CD14-positive monocyte (primary cell): ENCODE measurements around the gene ZNF700. TPM values are rescaled to one million over a fixed set of nuclear protein-coding genes. Genes with fewer than 3 reads are reported as not detected.
A peak's percentile ranks its signal among the peaks of the same experiment; 100 is the strongest.
"Not testable (repeated sequence)": the region's sequence is repeated elsewhere in the genome, so short reads cannot be mapped to it uniquely, and the experiment has no call there.

Source experiments
- DNase-seq, 3 donors: peaks; one replicate each; pipeline ENCODE4 v3.0.0-alpha.2; 2011 to 2022
- H2AFZ ChIP-seq: 2 replicates; pipeline ENCODE4 v1.6.0; 2012; ENCODE audit warnings: mild to moderate bottlenecking, low read depth, low read length, inconsistent platforms; ENCODE audit not compliant: insufficient read depth, poor library complexity, severe bottlenecking
- H3K27ac ChIP-seq, 2 donors: 1 replicate in 1 of 2; 2 replicates in 1 of 2; pipeline ENCODE4 v1.5.1; 2012 to 2013; ENCODE audit warnings: low read length in 2 of 2, control low read depth in 1 of 2, inconsistent platforms in 1 of 2, low read depth in 1 of 2, mild to moderate bottlenecking in 1 of 2
- H3K27me3 ChIP-seq, 2 donors: one replicate each; pipeline versions ENCODE4 v1.6.0 to v1.6.1; 2011 to 2013; ENCODE audit warnings: low read length in 2 of 2; ENCODE audit not compliant: control insufficient read depth in 2 of 2, insufficient read depth in 2 of 2
- H3K36me3 ChIP-seq, 2 donors: replicated peaks in 1 of 2; 1 replicate in 1 of 2; 2 replicates in 1 of 2; pipeline versions ENCODE4 v1.5.1 to v1.6.1; 2012 to 2013; ENCODE audit warnings: low read length in 2 of 2, control low read depth in 1 of 2, inconsistent platforms in 1 of 2, mild to moderate bottlenecking in 1 of 2; ENCODE audit not compliant: insufficient read depth in 2 of 2, control insufficient read depth in 1 of 2
- H3K4me1 ChIP-seq, 2 donors: 1 replicate in 1 of 2; 2 replicates in 1 of 2; pipeline versions ENCODE4 v1.5.1 to v1.6.1; 2012 to 2013; ENCODE audit warnings: low read length in 2 of 2, control low read depth in 1 of 2, inconsistent platforms in 1 of 2, mild to moderate bottlenecking in 1 of 2, moderate library complexity in 1 of 2; ENCODE audit not compliant: insufficient read depth in 2 of 2, control insufficient read depth in 1 of 2
- H3K4me2 ChIP-seq: replicated peaks from 2 replicates; pipeline ENCODE3; 2012; ENCODE audit warnings: low read length, moderate library complexity, mild to moderate bottlenecking; ENCODE audit not compliant: poor library complexity, severe bottlenecking; ENCODE audit errors: extremely low read depth
- H3K4me3 ChIP-seq, 3 experiments: fragments of 200-600 bp in 1 of 3; sonication (generic) in 1 of 3; replicated peaks in 1 of 3; 1 replicate in 2 of 3; 2 replicates in 1 of 3; pipeline ENCODE4 v1.5.1; 2011 to 2013; ENCODE audit warnings: low read length in 3 of 3, mild to moderate bottlenecking in 3 of 3, control low read depth in 2 of 3, low read depth in 2 of 3, inconsistent platforms in 1 of 3, moderate library complexity in 1 of 3
- H3K79me2 ChIP-seq: 2 replicates; pipeline ENCODE4 v1.6.0; 2012; ENCODE audit warnings: mild to moderate bottlenecking, control low read depth, inconsistent platforms, low read length, moderate library complexity; ENCODE audit not compliant: insufficient read depth
- H3K9ac ChIP-seq: 2 replicates; pipeline ENCODE4 v1.6.0; 2017; ENCODE audit warnings: low read length, mild to moderate bottlenecking; ENCODE audit not compliant: insufficient read depth, poor library complexity, severe bottlenecking
- H3K9me3 ChIP-seq, 2 donors: replicated peaks in 1 of 2; 1 replicate in 1 of 2; 2 replicates in 1 of 2; pipeline versions ENCODE4 v1.5.1 to v1.6.1; 2012 to 2013; ENCODE audit warnings: low read length in 2 of 2, control low read depth in 1 of 2; ENCODE audit not compliant: control insufficient read depth in 1 of 2, insufficient read depth in 1 of 2
- H4K20me1 ChIP-seq: 2 replicates; pipeline ENCODE4 v1.6.0; 2012; ENCODE audit warnings: mild to moderate bottlenecking, low read length, control low read depth, moderate library complexity; ENCODE audit not compliant: insufficient read depth
- H3K27ac Mint-ChIP-seq, 7 donors: one replicate each; pipeline ENCODE4 v1.8.0; 2020; ENCODE audit warnings: mild to moderate bottlenecking in 7 of 7, mixed read lengths in 7 of 7, moderate library complexity in 6 of 7, inconsistent platforms in 2 of 7
- H3K27me3 Mint-ChIP-seq, 3 donors: one replicate each; pipeline ENCODE4 v1.8.0; 2021 to 2022; ENCODE audit warnings: low read depth in 3 of 3, mild to moderate bottlenecking in 3 of 3, mixed read lengths in 3 of 3, moderate library complexity in 3 of 3, inconsistent platforms in 1 of 3
- H3K36me3 Mint-ChIP-seq, 2 donors: one replicate each; pipeline ENCODE4 v1.8.0; 2020; ENCODE audit warnings: mixed read lengths in 2 of 2, inconsistent platforms in 1 of 2, mild to moderate bottlenecking in 1 of 2
- H3K4me1 Mint-ChIP-seq: one replicate; pipeline ENCODE4 v1.8.0; 2020; ENCODE audit warnings: mild to moderate bottlenecking, mixed read lengths
- H3K4me3 Mint-ChIP-seq, 2 donors: one replicate each; pipeline ENCODE4 v1.8.0; 2020; ENCODE audit warnings: mild to moderate bottlenecking in 2 of 2, mixed read lengths in 2 of 2, moderate library complexity in 1 of 2
- H3K9me3 Mint-ChIP-seq, 7 donors: one replicate each; pipeline ENCODE4 v1.8.0; 2020 to 2022; ENCODE audit warnings: mixed read lengths in 7 of 7, mild to moderate bottlenecking in 6 of 7, moderate library complexity in 6 of 7, inconsistent platforms in 2 of 7
- CTCF ChIP-seq: fragments of 200-600 bp; IDR thresholded peaks from one replicate; pipeline ENCODE4 v1.8.0; 2022; ENCODE audit warnings: antibody characterized with exemption, mild to moderate bottlenecking
- WGBS: methylation state at CpG from one replicate; pipeline ENCODE4 v1.1.5; 2013; ENCODE audit warnings: missing lambda C conversion rate; ENCODE audit not compliant: insufficient coverage; 5-methylcytosine and 5-hydroxymethylcytosine counted together
- intact Hi-C, 2 donors: fragments of 100-400 bp; cut with micrococcal nuclease; formaldehyde crosslinking; loops; one replicate each; pipeline versions ENCODE4 v1.15.0 to v1.15.1; 2023
- polyA plus RNA-seq, 3 donors: library from polyadenylated mRNA; depleted of rRNA in 1 of 3; unstranded in 2 of 3; stranded (reverse) in 1 of 3; fragments of 300-500 nt in 2 of 3; fragments of >200 nt in 1 of 3; fragmentation: Illumina TruSeq in 2 of 3; gene quantifications; 1 replicate in 2 of 3; 2 replicates in 1 of 3; pipeline ENCODE4 v1.2.3, GENCODE V29; 2012 to 2021

ZNF700 gene
- polyA plus RNA-seq, 3 donors, result 1.1 to 18.3 (median 1.2) TPM

GRCh38 chr19:11949201-11949600 lies 24.3 kb downstream of the ZNF700 start:
- Mint-ChIP-seq H3K36me3 (peaks cover 57 to 76% of the 10 kb centered on the region in 2 donors), H3K27me3 (peaks cover 0 to 1% (median 0%) of the 10 kb centered on the region in 3 donors), H3K4me1 (no peaks in the 10 kb centered on the region), H3K4me3 (no peak overlapping the region), H3K9me3 (peaks cover 70 to 98% (median 94%) of the 10 kb centered on the region in 7 donors), H3K27ac (no peak overlapping the region)
- H3K36me3 ChIP-seq, result peaks cover 46 to 84% of the 10 kb centered on the region in 2 donors
- H3K4me1 ChIP-seq, result no peaks in the 10 kb centered on the region
- H2AFZ ChIP-seq, result no peak overlapping the region
- DNase-seq, result no peak
- no peaks in the 10 kb centered on the region for H3K27me3 ChIP-seq
- H3K79me2 ChIP-seq, result peaks cover 25% of the 10 kb centered on the region
- peaks cover 81 to 100% of the 10 kb centered on the region in 2 donors for H3K9me3 ChIP-seq
- H3K27ac ChIP-seq, result no peak overlapping the region
- peak overlapping the region in 1 of 3 experiments; percentile 64 for H3K4me3 ChIP-seq
- H3K4me2 ChIP-seq, result no peak overlapping the region
- intact Hi-C loops, result no loop called here
- TF ChIP-seq CTCF, result no peak
- no peaks in the 10 kb centered on the region for H4K20me1 ChIP-seq
- 100% methylated on average over 1 of the region's 4 CpGs for WGBS
- no peak overlapping the region for H3K9ac ChIP-seq

- Histone ChIP-seq H3K79me2 (peaks cover 21% of the 10 kb centered on the region), H3K4me3 (peak overlapping the region in 1 of 3 experiments; percentile 64), H3K9me3 (peaks cover 81 to 100% of the 10 kb centered on the region in 2 donors), H3K36me3 (peaks cover 46 to 80% of the 10 kb centered on the region in 2 donors)
- DNase-seq, H3K4me1 Mint-ChIP-seq, H3K4me1 ChIP-seq, H3K27me3 ChIP-seq, H3K27ac Mint-ChIP-seq, H4K20me1 ChIP-seq, H2AFZ ChIP-seq, H3K9ac ChIP-seq, H3K4me2 ChIP-seq, intact Hi-C loops, H3K27me3 Mint-ChIP-seq, H3K4me3 Mint-ChIP-seq, H3K27ac ChIP-seq: not testable (repeated sequence)
- Mint-ChIP-seq H3K9me3 (peaks cover 66 to 98% (median 94%) of the 10 kb centered on the region in 7 donors), H3K36me3 (peaks cover 53 to 72% of the 10 kb centered on the region in 2 donors)
- 100% methylated on average over 2 of the region's 4 CpGs for WGBS
These were observed 24.7 kb downstream of the ZNF700 start for GRCh38 chr19:11949614-11950080.
